ENCODE results near the gene SPATA4. TPM values are rescaled to one million over a fixed set of nuclear protein-coding genes. Genes with fewer than 3 reads are reported as not detected.

Gene SPATA4
- total RNA-seq, 4 donors from 2014 or later = 0.21 to 0.44 TPM; not detected in 2

- Histone ChIP-seq H3K9me3 (no peaks in the 10 kb centered on the region), H3K4me3 (no peak overlapping the region), H3K36me3 (no peaks in the 10 kb centered on the region), H3K4me1 (no peaks in the 10 kb centered on the region), H3K27me3 (no peaks in the 10 kb centered on the region), H3K27ac (no peak overlapping the region)
- WGBS, 2 donors = 65 to 68% methylated on average over 2 of the region's 2 CpGs
- TF ChIP-seq POLR2A (IDR thresholded peaks at IDR 0.05) = no peak
- TF ChIP-seq EP300 (IDR thresholded peaks at IDR 0.05) = no peak
- DNase-seq (ENCODE audit: low spot score in 2 of 2) = no peak
Observed at GRCh38 chr4:176186067-176186466, 9.3 kb downstream of the SPATA4 start.

GRCh38 chr4:176185051-176185450 is 10.3 kb downstream of the SPATA4 start:
- Histone ChIP-seq H3K27ac (no peak overlapping the region), H3K9me3 (no peaks in the 10 kb centered on the region), H3K4me1 (no peaks in the 10 kb centered on the region), H3K36me3 (no peaks in the 10 kb centered on the region), H3K27me3 (no peaks in the 10 kb centered on the region), H3K4me3 (no peak overlapping the region)
- DNase-seq (ENCODE audit: low spot score in 2 of 2) = no peak
- TF ChIP-seq POLR2A (IDR thresholded peaks at IDR 0.05) (no peak), CTCF (IDR thresholded peaks at IDR 0.05) (no peak), EP300 (IDR thresholded peaks at IDR 0.05) (no peak)
- 11 to 38% methylated on average over 1 of the region's 1 CpG for WGBS, 2 donors

- Histone ChIP-seq H3K4me3 (no peak overlapping the region), H3K36me3 (peaks cover 0 to 9% (median 0%) of the 10 kb centered on the region in 3 donors), H3K9me3 (no peaks in the 10 kb centered on the region), H3K4me1 (no peaks in the 10 kb centered on the region), H3K27me3 (no peaks in the 10 kb centered on the region), H3K27ac (no peak overlapping the region)
- 98 to 99% methylated on average over 3 of the region's 3 CpGs for WGBS, 2 donors
- DNase-seq (ENCODE audit: low spot score in 2 of 2) = no peak
- TF ChIP-seq CTCF (IDR thresholded peaks at IDR 0.05) (no peak), EP300 (IDR thresholded peaks at IDR 0.05) (no peak), POLR2A (IDR thresholded peaks at IDR 0.05) (no peak)
Observed at GRCh38 chr4:176163041-176163440, 32.3 kb downstream of the SPATA4 start.

DNA sequence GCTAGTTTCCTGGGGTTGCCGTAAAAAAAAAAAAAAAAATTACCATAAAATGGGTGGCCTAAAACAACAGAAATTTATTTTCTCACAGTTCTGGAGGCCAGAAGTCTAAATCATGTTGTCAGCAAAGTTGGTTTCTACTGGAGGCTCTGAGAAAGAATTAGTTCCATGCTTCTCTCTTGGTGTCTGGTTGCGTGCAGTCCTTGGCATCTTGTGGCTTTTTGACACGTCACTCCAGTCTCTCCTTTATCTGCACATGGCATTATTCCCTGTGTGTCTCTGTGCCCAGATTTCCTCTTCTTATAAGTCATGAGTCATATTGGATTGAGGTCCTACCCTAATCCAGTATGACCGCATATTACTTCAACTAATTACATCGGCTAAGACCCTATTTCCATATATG is 38.7 kb downstream of the SPATA4 start:
- peaks cover 0 to 12% (median 0%) of the 10 kb centered on the region in 3 donors for H3K36me3 ChIP-seq
- H3K4me1 ChIP-seq = no peaks in the 10 kb centered on the region
- no peaks in the 10 kb centered on the region for H3K27me3 ChIP-seq
- TF ChIP-seq EP300 (IDR thresholded peaks at IDR 0.05) (no peak), POLR2A (IDR thresholded peaks at IDR 0.05) (no peak), CTCF (IDR thresholded peaks at IDR 0.05) (no peak)
- DNase-seq (ENCODE audit: low spot score in 2 of 2) = no peak
- 92 to 96% methylated on average over 5 of the region's 5 CpGs for WGBS, 2 donors
- H3K4me3 ChIP-seq = no peak overlapping the region
- H3K9me3 ChIP-seq = no peaks in the 10 kb centered on the region
- no peak overlapping the region for H3K27ac ChIP-seq

- Histone ChIP-seq H3K27me3 (no peaks in the 10 kb centered on the region), H3K36me3 (peaks cover 0 to 3% (median 0%) of the 10 kb centered on the region in 3 donors), H3K9me3 (no peaks in the 10 kb centered on the region), H3K4me3 (no peak overlapping the region), H3K4me1 (no peaks in the 10 kb centered on the region), H3K27ac (no peak overlapping the region)
- no peak for DNase-seq (ENCODE audit: low spot score in 2 of 2)
- no peak for TF ChIP-seq POLR2A (IDR thresholded peaks at IDR 0.05)
- no peak for TF ChIP-seq CTCF (IDR thresholded peaks at IDR 0.05)
- no peak for TF ChIP-seq EP300 (IDR thresholded peaks at IDR 0.05)
- WGBS, 2 donors = 78 to 84% methylated on average over 4 of the region's 4 CpGs
Observed at GRCh38 chr4:176153124-176153523, 42.3 kb downstream of the SPATA4 start.

GRCh38 chr4:176150704-176151103 is 44.7 kb downstream of the SPATA4 start:
- H3K27me3 ChIP-seq = no peaks in the 10 kb centered on the region
- no peak overlapping the region for H3K4me3 ChIP-seq
- no peaks in the 10 kb centered on the region for H3K9me3 ChIP-seq
- H3K36me3 ChIP-seq = no peaks in the 10 kb centered on the region
- TF ChIP-seq EP300 (IDR thresholded peaks at IDR 0.05) (no peak), CTCF (IDR thresholded peaks at IDR 0.05) (no peak), POLR2A (IDR thresholded peaks at IDR 0.05) (no peak)
- H3K27ac ChIP-seq = no peak overlapping the region
- H3K4me1 ChIP-seq = no peaks in the 10 kb centered on the region
- WGBS, 2 donors = 80 to 89% methylated on average over 2 of the region's 2 CpGs
- DNase-seq (ENCODE audit: low spot score in 2 of 2) = no peak

Data from tibial nerve (tissue), 4 donors.